Heart left ventricle (tissue), 16 donors: Measurements from ENCODE around the gene USP48. TPM values are rescaled to one million over a fixed set of nuclear protein-coding genes. Genes with fewer than 3 reads are reported as not detected.

Experiments
- ATAC-seq, 4 donors: fragments of 200-7000 bp; cut with Tn5 transposase; one replicate each; pipeline ENCODE4 v1.9.1; 2020 to 2022; ENCODE audit warnings: moderate library complexity in 4 of 4, mild to moderate bottlenecking in 3 of 4, moderate number of reproducible peaks in 1 of 4
- DNase-seq, 5 donors: peaks; one replicate each; pipeline ENCODE4 v3.0.0-alpha.2; 2020
- H3K27ac ChIP-seq, 12 donors: fragments of 200-600 bp; sonication (generic) in 4 of 12; one replicate each; pipeline versions ENCODE4 v1.5.0 to v1.8.0; 2016 to 2022; ENCODE audit warnings: mild to moderate bottlenecking in 2 of 12
- H3K27me3 ChIP-seq, 9 donors: fragments of 200-600 bp; sonication (generic) in 2 of 9; one replicate each; pipeline versions ENCODE4 v1.5.1 to v1.8.0; 2016 to 2022; ENCODE audit warnings: mild to moderate bottlenecking in 3 of 9
- H3K36me3 ChIP-seq, 9 donors: fragments of 200-600 bp; sonication (generic) in 2 of 9; one replicate each; pipeline versions ENCODE4 v1.5.0 to v1.8.0; 2018 to 2022; ENCODE audit warnings: mild to moderate bottlenecking in 2 of 9
- H3K4me1 ChIP-seq, 12 donors: fragments of 200-600 bp; sonication (generic) in 4 of 12; one replicate each; pipeline versions ENCODE4 v1.5.0 to v1.8.0; 2016 to 2022; ENCODE audit warnings: mild to moderate bottlenecking in 3 of 12
- H3K4me3 ChIP-seq, 12 donors: fragments of 200-600 bp; sonication (generic) in 4 of 12; one replicate each; pipeline versions ENCODE4 v1.5.0 to v1.8.0; 2017 to 2022; ENCODE audit warnings: mild to moderate bottlenecking in 9 of 12, moderate library complexity in 4 of 12
- H3K9me3 ChIP-seq, 12 donors: fragments of 200-600 bp; sonication (generic) in 4 of 12; one replicate each; pipeline versions ENCODE4 v1.5.0 to v1.8.0; 2016 to 2022; ENCODE audit warnings: mild to moderate bottlenecking in 1 of 12
- POLR2A ChIP-seq, 2 donors: fragments of 450-650 bp; IDR thresholded peaks; one replicate each; pipeline ENCODE4 v1.6.1; 2017; ENCODE audit warnings: antibody characterized with exemption in 2 of 2, mild to moderate bottlenecking in 2 of 2, moderate library complexity in 2 of 2
- WGBS, 4 donors: extraction: QIAGEN DNeasy Blood & Tissue Kit in 2 of 4; methylation state at CpG; one replicate each; pipeline versions ENCODE4 v1.1.5 to v1.1.7; 2013 to 2018; 5-methylcytosine and 5-hydroxymethylcytosine counted together
- intact Hi-C, 10 donors: fragments of 100-400 bp; cut with DNase I; formaldehyde crosslinking; loops; one replicate each; pipeline versions ENCODE4 v1.11.1 to v1.14.2; 2022
- polyA plus RNA-seq, 2 donors: library from polyadenylated mRNA; stranded (reverse); fragments of 200-250 nt; gene quantifications; one replicate each; pipeline ENCODE4 v1.2.3, GENCODE V29; 2013
- total RNA-seq, 9 donors: library from RNA; depleted of rRNA in 2 of 9; stranded (reverse); fragments of >200 nt in 2 of 9; fragmentation: NEBNext Ultra II Directional in 3 of 9; extraction: Animal tissue kit (Norgen Biotek cat#: 25700) in 3 of 9; gene quantifications; one replicate each; pipeline versions ENCODE4 v1.1.0 to v1.2.4, GENCODE V29; 2016 to 2023
- TF ChIP-seq, protein P1 (sequence below), 12 donors: fragments of 200-600 bp; sonication (generic) in 4 of 12; IDR thresholded peaks; one replicate each; pipeline versions ENCODE4 v1.5.0 to v1.8.0; 2018 to 2022; ENCODE audit warnings: antibody characterized with exemption in 12 of 12, mild to moderate bottlenecking in 5 of 12
- donor health status: ischemic (EF 13 %, LVEDD 7.1; RV severe dilation, severe dysfunction).
- donor health status: healthy with polysubstance abuse.
- donor health status: DM: no; HTN: yes; CAD: no.
- donor health status: DM: no; HTN: no; CAD: no.
- donor health status: ischemic (EF 25% LVEDD 6.9; RV normal size, moderate dysfunction).
- donor health status: ischemic (EF 25% LVEDD 5.7; RV mildly dilated, moderate dysfunction).
- donor health status: healthy.
- donor health status: DM: yes; HTN: yes; CAD: no.
- donor health status: ischemic (EF 35%, LVEDD 5.7; RV mildly dilated, moderate dysfunction).
- donor health status: nonischemic (EF 11% LVEDD 7.7; RV severe dilation, severe dysfunction).
- donor health status: DM: yes; HTN: yes; CAD: no.
- donor health status: PGD.
- donor health status: ischemic (EF 29% LVEDD 5.4; RV normal size, mild dysfunction).
- donor health status: nonischemic (EF 23%, LVEDD 6.1; RV moderate dilation, normal function).

USP48 gene
- total and polyA plus RNA-seq, 11 donors, result 17.3 to 45.5 (median 38.8) TPM

DNA sequence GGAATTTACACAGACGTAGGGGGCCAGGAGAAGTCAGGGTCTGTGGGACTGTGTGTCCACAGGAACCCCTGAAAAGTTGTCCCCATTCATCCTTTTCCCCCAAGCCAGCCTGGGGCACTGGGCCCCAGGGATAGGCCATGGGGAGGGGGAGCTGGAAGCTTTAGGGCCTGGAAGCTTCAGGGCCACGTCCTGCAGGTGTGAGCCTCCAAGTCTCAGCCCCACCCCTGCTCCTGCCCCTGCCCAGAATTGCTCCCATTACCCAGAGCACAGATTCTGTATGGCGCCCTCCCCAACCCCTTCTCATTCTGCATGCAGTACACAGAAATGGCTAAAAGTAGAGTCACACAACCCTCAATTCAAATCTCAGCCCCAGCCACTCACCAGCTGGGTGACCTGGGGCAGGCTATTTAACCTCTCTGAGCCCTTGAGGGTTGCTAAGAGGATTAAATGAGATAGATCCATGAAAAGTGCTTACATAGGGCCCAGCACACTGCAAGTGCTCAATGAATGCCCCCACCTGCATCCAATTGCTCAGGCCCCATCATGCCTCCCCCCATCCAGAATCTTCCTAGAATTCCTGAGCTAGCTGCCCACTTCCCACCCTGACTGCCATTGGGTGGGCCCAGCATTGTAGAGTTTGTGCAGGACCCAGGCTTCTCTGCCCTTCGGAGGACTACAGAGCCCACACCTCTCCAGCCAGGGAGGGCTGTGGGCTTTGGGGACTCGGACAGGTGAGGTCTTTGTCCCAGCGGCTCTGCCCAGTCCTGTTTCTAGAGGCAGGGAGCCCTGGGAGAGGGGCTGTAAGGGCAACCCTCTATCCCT, 120.3 kb downstream of the USP48 start:
- WGBS, 4 donors, result 80 to 84% (median 83%) methylated on average over 6 of the region's 6 CpGs
- intact Hi-C loops, result loop anchor here in 3 of 10 donors (5.0 to 10.0 kb wide), 3 partner anchors 155 to 430 kb away; partner anchors contain the start of gene ALPL (in 2 of the 3)
- Histone ChIP-seq H3K36me3 (no peaks in the 10 kb centered on the region), H3K27me3 (peaks cover 0 to 41% (median 3%) of the 10 kb centered on the region in 9 donors), H3K4me3 (no peak overlapping the region), H3K4me1 (peaks cover 0 to 38% (median 9%) of the 10 kb centered on the region in 12 donors), H3K27ac (no peak overlapping the region), H3K9me3 (no peaks in the 10 kb centered on the region)
- ATAC-seq (no peak), DNase-seq (no peak)
- TF ChIP-seq, protein P1, sequence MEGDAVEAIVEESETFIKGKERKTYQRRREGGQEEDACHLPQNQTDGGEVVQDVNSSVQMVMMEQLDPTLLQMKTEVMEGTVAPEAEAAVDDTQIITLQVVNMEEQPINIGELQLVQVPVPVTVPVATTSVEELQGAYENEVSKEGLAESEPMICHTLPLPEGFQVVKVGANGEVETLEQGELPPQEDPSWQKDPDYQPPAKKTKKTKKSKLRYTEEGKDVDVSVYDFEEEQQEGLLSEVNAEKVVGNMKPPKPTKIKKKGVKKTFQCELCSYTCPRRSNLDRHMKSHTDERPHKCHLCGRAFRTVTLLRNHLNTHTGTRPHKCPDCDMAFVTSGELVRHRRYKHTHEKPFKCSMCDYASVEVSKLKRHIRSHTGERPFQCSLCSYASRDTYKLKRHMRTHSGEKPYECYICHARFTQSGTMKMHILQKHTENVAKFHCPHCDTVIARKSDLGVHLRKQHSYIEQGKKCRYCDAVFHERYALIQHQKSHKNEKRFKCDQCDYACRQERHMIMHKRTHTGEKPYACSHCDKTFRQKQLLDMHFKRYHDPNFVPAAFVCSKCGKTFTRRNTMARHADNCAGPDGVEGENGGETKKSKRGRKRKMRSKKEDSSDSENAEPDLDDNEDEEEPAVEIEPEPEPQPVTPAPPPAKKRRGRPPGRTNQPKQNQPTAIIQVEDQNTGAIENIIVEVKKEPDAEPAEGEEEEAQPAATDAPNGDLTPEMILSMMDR (IDR thresholded peaks at IDR 0.05), result no peak
- no peak for TF ChIP-seq POLR2A (IDR thresholded peaks at IDR 0.05)

DNA sequence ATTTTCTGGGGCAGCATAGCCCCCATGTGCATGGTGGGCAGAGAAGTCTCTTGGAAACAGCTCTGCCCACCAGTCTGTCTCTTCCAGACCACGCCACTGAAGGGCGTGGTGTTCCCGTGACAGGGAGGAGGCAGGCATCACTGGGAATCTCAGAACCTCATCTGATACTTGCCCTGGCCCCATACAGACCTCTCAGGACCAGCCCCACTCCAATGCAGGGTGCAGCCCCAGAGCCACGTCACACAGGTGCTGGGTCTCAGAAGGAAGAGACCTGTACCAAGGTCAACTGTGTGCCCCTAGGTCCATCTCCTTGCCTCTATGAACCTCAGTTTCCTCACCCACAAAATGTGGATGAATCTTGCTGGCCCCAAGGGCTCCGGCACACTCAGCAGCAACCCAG, 121.1 kb downstream of the USP48 start:
- no peak overlapping the region for H3K4me3 ChIP-seq
- H3K36me3 ChIP-seq, result no peaks in the 10 kb centered on the region
- intact Hi-C loops, result loop anchor here in 3 of 10 donors (5.0 to 10.0 kb wide), 3 partner anchors 155 to 430 kb away; partner anchors contain the start of gene ALPL (in 2 of the 3)
- TF ChIP-seq, protein P1 (IDR thresholded peaks at IDR 0.05), result no peak
- TF ChIP-seq POLR2A (IDR thresholded peaks at IDR 0.05), result no peak
- 69 to 78% (median 76%) methylated on average over 5 of the region's 5 CpGs for WGBS, 4 donors
- no peak overlapping the region for H3K27ac ChIP-seq
- ATAC-seq, result no peak
- no peaks in the 10 kb centered on the region for H3K9me3 ChIP-seq
- peaks cover 0 to 33% (median 0%) of the 10 kb centered on the region in 9 donors for H3K27me3 ChIP-seq
- DNase-seq, result no peak
- peaks cover 0 to 32% (median 9%) of the 10 kb centered on the region in 12 donors for H3K4me1 ChIP-seq

DNA sequence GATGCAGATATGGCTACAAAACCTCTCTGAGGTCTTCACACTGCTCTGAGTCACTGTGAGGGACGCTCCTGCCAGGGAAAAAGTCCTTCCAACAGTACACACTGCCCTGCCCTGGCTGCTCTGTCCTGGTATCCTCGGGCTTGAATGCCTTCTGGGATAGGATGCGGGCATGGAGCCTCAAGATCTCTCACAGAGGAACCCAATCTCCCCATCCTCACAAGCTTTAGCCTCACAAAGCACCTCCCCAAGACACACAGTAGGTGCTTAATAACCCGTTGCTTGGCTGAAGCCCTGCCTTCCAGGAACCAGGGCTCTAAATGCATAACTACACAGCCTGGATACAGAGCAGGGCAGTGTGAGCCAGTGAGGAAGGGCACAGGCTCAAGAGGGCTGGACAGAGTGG, 123.0 kb downstream of the USP48 start:
- Histone ChIP-seq H3K9me3 (no peaks in the 10 kb centered on the region), H3K27me3 (peaks cover 0 to 20% (median 0%) of the 10 kb centered on the region in 9 donors), H3K4me3 (no peak overlapping the region), H3K4me1 (peaks cover 0 to 14% (median 4%) of the 10 kb centered on the region in 12 donors), H3K36me3 (no peaks in the 10 kb centered on the region), H3K27ac (no peak overlapping the region)
- intact Hi-C loops, result loop anchor here (2.0 to 10.0 kb wide), 17 partner anchors 63 to 428 kb away; partner anchors contain the start of gene ALPL (in 3 of the 10)
- ATAC-seq (no peak), DNase-seq (no peak)
- 45 to 54% (median 50%) methylated on average over 4 of the region's 4 CpGs for WGBS, 4 donors
- no peak for TF ChIP-seq POLR2A (IDR thresholded peaks at IDR 0.05)
- TF ChIP-seq, protein P1 (IDR thresholded peaks at IDR 0.05), result no peak
